Activated naive CD4-positive, alpha-beta T cell treated with anti-CD3 and anti-CD28 coated beads for 36 hours (primary cell): ENCODE results near the gene MTRF1L. TPM values are rescaled to one million over a fixed set of nuclear protein-coding genes. Genes with fewer than 3 reads are reported as not detected.

ENCODE experiments used
- CTCF ChIA-PET: fragments of 350-600 bp; sonication (Branson Sonifier 250); formaldehyde crosslinking; loops from one replicate; lab custom pipeline; 2021; ENCODE audit warnings: antibody characterized with exemption; lab: Charles Lee
- DNase-seq: peaks from one replicate; pipeline ENCODE4 v3.0.0-alpha.2; 2020
- H3K27ac Mint-ChIP-seq: one replicate; pipeline ENCODE4 v1.8.0; 2021; ENCODE audit warnings: mild to moderate bottlenecking, mixed read lengths
- H3K27me3 Mint-ChIP-seq: one replicate; pipeline ENCODE4 v1.8.0; 2021; ENCODE audit warnings: low read depth, mixed read lengths
- H3K36me3 Mint-ChIP-seq: one replicate; pipeline ENCODE4 v1.8.0; 2021; ENCODE audit warnings: low read depth, mixed read lengths
- H3K4me1 Mint-ChIP-seq: one replicate; pipeline ENCODE4 v1.8.0; 2021; ENCODE audit warnings: low read depth, mixed read lengths
- H3K4me3 Mint-ChIP-seq: one replicate; pipeline ENCODE4 v1.8.0; 2021; ENCODE audit warnings: mild to moderate bottlenecking, moderate library complexity, mixed read lengths
- H3K9me3 Mint-ChIP-seq: one replicate; pipeline ENCODE4 v1.8.0; 2021; ENCODE audit warnings: mixed read lengths
- intact Hi-C: fragments of 100-400 bp; cut with micrococcal nuclease; formaldehyde crosslinking; loops from one replicate; pipeline ENCODE4 v1.15.1; 2023
- total RNA-seq, 2 experiments: library from RNA; stranded (reverse); gene quantifications; one replicate each; pipeline ENCODE4 v1.2.3, GENCODE V29; 2021

The MTRF1L gene
- total RNA-seq, 2 experiments from 2014 or later: 11.6 to 12.0 TPM

GRCh38 chr6:152952866-152953509, 49.5 kb downstream of the MTRF1L start:
- no peaks in the 10 kb centered on the region for H3K36me3 Mint-ChIP-seq
- DNase-seq: no peak
- no peaks in the 10 kb centered on the region for H3K9me3 Mint-ChIP-seq
- intact Hi-C loops: loop anchor here (10.0 kb wide), 1 partner anchor 362 kb away; no protein-coding TSS in a partner anchor
- peaks cover 4% of the 10 kb centered on the region for H3K4me1 Mint-ChIP-seq
- H3K27me3 Mint-ChIP-seq: peaks cover 14% of the 10 kb centered on the region
- no peak overlapping the region for H3K4me3 Mint-ChIP-seq
- CTCF ChIA-PET: interaction anchor here (0.6 to 2.5 kb wide), 5 partner anchors 72 to 1528 kb away, joined by 3 to 15 read pairs (median 6); no protein-coding TSS in a partner anchor
- H3K27ac Mint-ChIP-seq: no peak overlapping the region

- Mint-ChIP-seq H3K4me3 (no peak overlapping the region), H3K27ac (no peak overlapping the region), H3K9me3 (no peaks in the 10 kb centered on the region), H3K36me3 (no peaks in the 10 kb centered on the region), H3K27me3 (peaks cover 14% of the 10 kb centered on the region), H3K4me1 (peaks cover 6% of the 10 kb centered on the region)
- DNase-seq: no peak
- intact Hi-C loops: loop anchor here (10.0 kb wide), 1 partner anchor 363 kb away; no protein-coding TSS in a partner anchor
- CTCF ChIA-PET: no interaction called here
Measured at GRCh38 chr6:152952045-152952444, 50.5 kb downstream of the MTRF1L start.

- CTCF ChIA-PET: interaction anchor here (3.2 kb wide), 1 partner anchor 85 kb away, joined by 37 read pairs; no protein-coding TSS in a partner anchor
- DNase-seq: no peak
- H3K9me3 Mint-ChIP-seq: no peaks in the 10 kb centered on the region
- H3K27me3 Mint-ChIP-seq: peaks cover 10% of the 10 kb centered on the region
- intact Hi-C loops: loop anchor here (10.0 kb wide), 1 partner anchor 365 kb away; no protein-coding TSS in a partner anchor
- no peaks in the 10 kb centered on the region for H3K36me3 Mint-ChIP-seq
- H3K4me1 Mint-ChIP-seq: peaks cover 6% of the 10 kb centered on the region
- no peak overlapping the region for H3K4me3 Mint-ChIP-seq
- H3K27ac Mint-ChIP-seq: no peak overlapping the region
Measured at GRCh38 chr6:152950240-152950639, 52.3 kb downstream of the MTRF1L start.

- Mint-ChIP-seq H3K36me3 (no peaks in the 10 kb centered on the region), H3K4me3 (no peak overlapping the region), H3K27ac (no peak overlapping the region), H3K4me1 (peaks cover 6% of the 10 kb centered on the region), H3K27me3 (peaks cover 10% of the 10 kb centered on the region), H3K9me3 (no peaks in the 10 kb centered on the region)
- DNase-seq: no peak
- CTCF ChIA-PET: interaction anchor here (0.6 to 3.2 kb wide), 20 partner anchors 9 to 815 kb away, joined by 3 to 37 read pairs (median 3); no protein-coding TSS in a partner anchor
- intact Hi-C loops: loop anchor here (1.0 to 5.0 kb wide), 5 partner anchors 51 to 463 kb away; no protein-coding TSS in a partner anchor
Measured at GRCh38 chr6:152948150-152948768, 54.2 kb downstream of the MTRF1L start.

- CTCF ChIA-PET: interaction anchor here (0.6 to 1.9 kb wide), 2 partner anchors 33 to 282 kb away, joined by 4 to 9 read pairs; no protein-coding TSS in a partner anchor
- Mint-ChIP-seq H3K4me3 (no peak overlapping the region), H3K9me3 (no peaks in the 10 kb centered on the region), H3K36me3 (no peaks in the 10 kb centered on the region), H3K4me1 (peaks cover 6% of the 10 kb centered on the region), H3K27me3 (peaks cover 6% of the 10 kb centered on the region), H3K27ac (no peak overlapping the region)
- no peak for DNase-seq
- intact Hi-C loops: loop anchor here (5.0 kb wide), 1 partner anchor 50 kb away; no protein-coding TSS in a partner anchor
Measured at GRCh38 chr6:152946995-152947394, 55.5 kb downstream of the MTRF1L start.

DNA sequence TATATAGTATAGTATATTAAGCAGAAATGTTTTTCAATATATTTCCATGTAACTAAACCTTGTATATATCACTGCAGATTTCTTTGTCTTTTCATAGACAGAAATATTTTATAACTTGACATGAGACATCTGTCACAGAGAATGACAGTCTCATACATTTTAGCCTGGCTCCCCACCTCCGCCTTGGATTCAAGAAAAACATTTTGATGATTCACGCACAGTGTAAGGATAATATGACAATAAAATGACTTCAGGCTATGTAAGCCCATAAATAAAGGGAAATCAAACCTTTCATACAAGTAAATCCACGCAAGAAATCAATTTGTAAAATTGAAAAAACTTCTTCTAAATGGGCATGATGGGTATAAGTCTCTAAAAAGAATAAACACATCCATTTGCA, 56.0 kb downstream of the MTRF1L start:
- H3K4me3 Mint-ChIP-seq: no peak overlapping the region
- H3K4me1 Mint-ChIP-seq: peaks cover 6% of the 10 kb centered on the region
- CTCF ChIA-PET: interaction anchor here (0.6 to 1.2 kb wide), 2 partner anchors 81 to 282 kb away, joined by 3 to 4 read pairs; no protein-coding TSS in a partner anchor
- H3K27me3 Mint-ChIP-seq: peaks cover 6% of the 10 kb centered on the region
- no peaks in the 10 kb centered on the region for H3K9me3 Mint-ChIP-seq
- no peaks in the 10 kb centered on the region for H3K36me3 Mint-ChIP-seq
- intact Hi-C loops: loop anchor here (5.0 kb wide), 1 partner anchor 49 kb away; no protein-coding TSS in a partner anchor
- H3K27ac Mint-ChIP-seq: no peak overlapping the region
- no peak for DNase-seq

GRCh38 chr6:152943260-152943897, 59.1 kb downstream of the MTRF1L start:
- no peak overlapping the region for H3K27ac Mint-ChIP-seq
- no peak for DNase-seq
- H3K4me3 Mint-ChIP-seq: no peak overlapping the region
- peaks cover 6% of the 10 kb centered on the region for H3K4me1 Mint-ChIP-seq
- peaks cover 7% of the 10 kb centered on the region for H3K27me3 Mint-ChIP-seq
- CTCF ChIA-PET: no interaction called here
- intact Hi-C loops: no loop called here
- H3K9me3 Mint-ChIP-seq: no peaks in the 10 kb centered on the region
- H3K36me3 Mint-ChIP-seq: no peaks in the 10 kb centered on the region

GRCh38 chr6:152942319-152942869, 60.1 kb downstream of the MTRF1L start:
- CTCF ChIA-PET: no interaction called here
- Mint-ChIP-seq H3K4me3 (no peak overlapping the region), H3K27ac (no peak overlapping the region), H3K36me3 (no peaks in the 10 kb centered on the region), H3K9me3 (no peaks in the 10 kb centered on the region), H3K27me3 (peaks cover 9% of the 10 kb centered on the region), H3K4me1 (no peaks in the 10 kb centered on the region)
- intact Hi-C loops: no loop called here
- DNase-seq: no peak

GRCh38 chr6:152941746-152942145, 60.8 kb downstream of the MTRF1L start:
- Mint-ChIP-seq H3K36me3 (no peaks in the 10 kb centered on the region), H3K9me3 (no peaks in the 10 kb centered on the region), H3K4me1 (no peaks in the 10 kb centered on the region), H3K27ac (no peak overlapping the region), H3K4me3 (no peak overlapping the region), H3K27me3 (peaks cover 11% of the 10 kb centered on the region)
- no peak for DNase-seq
- intact Hi-C loops: no loop called here
- CTCF ChIA-PET: no interaction called here

Other genes starting within 250 kb of the MTRF1L start
- 10 to 100 TPM; 61.4 to 62.3 TPM for gene FBXO5, start 19.7 kb downstream of the MTRF1L start, total RNA-seq
- gene RGS17, start 128.6 kb upstream of the MTRF1L start, total RNA-seq: not detected